CD8-positive, alpha-beta memory T cell (primary cell): ENCODE results near the gene SOX18. TPM values are rescaled to one million over a fixed set of nuclear protein-coding genes. Genes with fewer than 3 reads are reported as not detected.

ENCODE experiments used
- CTCF ChIA-PET: fragments of 350-600 bp; sonication (Branson Sonifier 250); formaldehyde crosslinking; loops from one replicate; lab custom pipeline; 2021; ENCODE audit warnings: antibody characterized with exemption; lab: Charles Lee
- POLR2A ChIA-PET: fragments of 350-600 bp; sonication (Branson Sonifier 250); formaldehyde crosslinking; loops from one replicate; lab custom pipeline; 2021; ENCODE audit warnings: antibody characterized with exemption; lab: Charles Lee
- DNase-seq, 5 donors: peaks; one replicate each; pipeline versions ENCODE4 v3.0.0 to v3.0.0-alpha.2; 2020 to 2022; ENCODE audit warnings: mixed read lengths in 1 of 5
- H3K27ac ChIP-seq: one replicate; pipeline ENCODE4 v1.7.0; 2013; ENCODE audit warnings: low read depth, mild to moderate bottlenecking, low read length, moderate library complexity
- H3K27me3 ChIP-seq: 2 replicates; pipeline ENCODE4 v1.7.0; 2013; ENCODE audit warnings: low read length, mild to moderate bottlenecking; ENCODE audit not compliant: insufficient read depth, poor library complexity, severe bottlenecking
- H3K36me3 ChIP-seq: 2 replicates; pipeline ENCODE4 v1.7.0; 2013; ENCODE audit warnings: mild to moderate bottlenecking, low read length, moderate library complexity; ENCODE audit not compliant: insufficient read depth
- H3K4me1 ChIP-seq: 2 replicates; pipeline ENCODE4 v1.7.0; 2013; ENCODE audit warnings: mild to moderate bottlenecking, low read length, moderate library complexity; ENCODE audit not compliant: insufficient read depth
- H3K4me3 ChIP-seq: 2 replicates; pipeline ENCODE4 v1.7.0; 2013; ENCODE audit warnings: mild to moderate bottlenecking, low read length
- H3K9me3 ChIP-seq: 2 replicates; pipeline ENCODE4 v1.7.0; 2013; ENCODE audit warnings: mild to moderate bottlenecking, low read length
- H3K27ac Mint-ChIP-seq, 8 donors: one replicate each; pipeline ENCODE4 v1.8.0; 2020 to 2021; ENCODE audit warnings: mixed read lengths in 8 of 8, mild to moderate bottlenecking in 6 of 8, inconsistent platforms in 3 of 8, moderate library complexity in 3 of 8
- H3K27me3 Mint-ChIP-seq, 2 donors: one replicate each; pipeline ENCODE4 v1.8.0; 2020 to 2021; ENCODE audit warnings: mixed read lengths in 2 of 2, mild to moderate bottlenecking in 1 of 2, moderate library complexity in 1 of 2
- H3K36me3 Mint-ChIP-seq, 3 donors: one replicate each; pipeline ENCODE4 v1.8.0; 2020 to 2021; ENCODE audit warnings: mixed read lengths in 3 of 3, inconsistent platforms in 1 of 3, mild to moderate bottlenecking in 1 of 3
- H3K4me1 Mint-ChIP-seq, 3 donors: one replicate each; pipeline ENCODE4 v1.8.0; 2020 to 2021; ENCODE audit warnings: mixed read lengths in 3 of 3, inconsistent platforms in 1 of 3, mild to moderate bottlenecking in 1 of 3
- H3K4me3 Mint-ChIP-seq, 7 donors: one replicate each; pipeline ENCODE4 v1.8.0; 2020 to 2021; ENCODE audit warnings: mixed read lengths in 7 of 7, mild to moderate bottlenecking in 6 of 7, moderate library complexity in 4 of 7, inconsistent platforms in 2 of 7
- H3K9me3 Mint-ChIP-seq, 5 donors: one replicate each; pipeline ENCODE4 v1.8.0; 2020 to 2022; ENCODE audit warnings: mixed read lengths in 5 of 5, mild to moderate bottlenecking in 3 of 5, moderate library complexity in 2 of 5, inconsistent platforms in 1 of 5
- polyA plus RNA-seq: library from polyadenylated mRNA; unstranded; fragments of 300-500 nt; fragmentation: Illumina TruSeq; gene quantifications from one replicate; pipeline ENCODE4 v1.2.3, GENCODE V29; 2021
- total RNA-seq, 2 experiments: library from RNA; stranded (reverse); gene quantifications; one replicate each; pipeline ENCODE4 v1.2.3, GENCODE V29; 2021

The SOX18 gene
- total and polyA plus RNA-seq, 3 experiments from 2014 or later = not detected

- Histone ChIP-seq H3K27ac (no peak overlapping the region), H3K4me3 (peak overlapping the region; percentile 46), H3K9me3 (no peaks in the 10 kb centered on the region), H3K36me3 (no peaks in the 10 kb centered on the region), H3K4me1 (peaks cover 35% of the 10 kb centered on the region), H3K27me3 (no peaks in the 10 kb centered on the region)
- POLR2A ChIA-PET = no interaction called here
- H3K4me3 Mint-ChIP-seq = peak overlapping the region in 5 of 7 donors; percentile 43 to 86 (median 80)
- H3K27ac Mint-ChIP-seq = peak overlapping the region in 1 of 8 donors; percentile 50
- CTCF ChIA-PET = interaction anchor here (3.2 to 6.5 kb wide), 2 partner anchors 62 to 78 kb away, joined by 17 to 57 read pairs; partner anchors contain the start of genes PRPF6 and SAMD10
- DNase-seq = no peak
- H3K4me1 Mint-ChIP-seq = peaks cover 17 to 65% (median 19%) of the 10 kb centered on the region in 3 donors
- no peaks in the 10 kb centered on the region for H3K9me3 Mint-ChIP-seq
- H3K27me3 Mint-ChIP-seq = peaks cover 11 to 22% of the 10 kb centered on the region in 2 donors
- no peaks in the 10 kb centered on the region for H3K36me3 Mint-ChIP-seq
These were observed 7.7 kb downstream of the SOX18 start for GRCh38 chr20:64041781-64042053.

GRCh38 chr20:64041040-64041780 is 8.2 kb downstream of the SOX18 start:
- Histone ChIP-seq H3K4me3 (peak overlapping the region; percentile 46), H3K36me3 (no peaks in the 10 kb centered on the region), H3K9me3 (no peaks in the 10 kb centered on the region), H3K27ac (no peak overlapping the region), H3K27me3 (no peaks in the 10 kb centered on the region), H3K4me1 (peaks cover 40% of the 10 kb centered on the region)
- Mint-ChIP-seq H3K9me3 (no peaks in the 10 kb centered on the region), H3K4me1 (peaks cover 16 to 67% (median 17%) of the 10 kb centered on the region in 3 donors), H3K36me3 (no peaks in the 10 kb centered on the region), H3K27me3 (peaks cover 6 to 17% of the 10 kb centered on the region in 2 donors), H3K27ac (peak overlapping the region in 2 of 8 donors; percentile 17 to 50), H3K4me3 (peak overlapping the region; percentile 43 to 86 (median 79))
- ChIA-PET POLR2A (interaction anchor here (1.0 kb wide), 1 partner anchor 62 kb away, joined by 3 read pairs; the partner anchor contains the start of gene SAMD10), CTCF (interaction anchor here (0.9 to 6.5 kb wide), 9 partner anchors 9 to 79 kb away, joined by 3 to 57 read pairs (median 28); partner anchors contain the start of genes OPRL1, PRPF6, RGS19 and SAMD10)
- DNase-seq = no peak

- Histone ChIP-seq H3K36me3 (no peaks in the 10 kb centered on the region), H3K4me3 (no peak overlapping the region), H3K27me3 (no peaks in the 10 kb centered on the region), H3K9me3 (no peaks in the 10 kb centered on the region), H3K27ac (no peak overlapping the region), H3K4me1 (peaks cover 48% of the 10 kb centered on the region)
- Mint-ChIP-seq H3K4me3 (peak overlapping the region; percentile 12 to 84 (median 67)), H3K27me3 (peaks cover 0 to 13% of the 10 kb centered on the region in 2 donors), H3K27ac (no peak overlapping the region), H3K4me1 (peaks cover 15 to 70% (median 19%) of the 10 kb centered on the region in 3 donors), H3K9me3 (no peaks in the 10 kb centered on the region), H3K36me3 (no peaks in the 10 kb centered on the region)
- ChIA-PET CTCF (interaction anchor here (0.9 to 6.5 kb wide), 15 partner anchors 9 to 80 kb away, joined by 3 to 57 read pairs (median 8); partner anchors contain the start of genes LKAAEAR1, OPRL1, PRPF6 and RGS19), POLR2A (interaction anchor here (1.0 to 1.6 kb wide), 2 partner anchors 61 to 520 kb away, joined by 3 to 4 read pairs; partner anchors contain the start of genes PPDPF and SAMD10)
- no peak for DNase-seq
These were observed 9.0 kb downstream of the SOX18 start for GRCh38 chr20:64040231-64041039.

GRCh38 chr20:64039293-64040160 is 9.9 kb downstream of the SOX18 start:
- peak overlapping the region in 2 of 8 donors; percentile 84 to 89 for H3K27ac Mint-ChIP-seq
- no peaks in the 10 kb centered on the region for H3K9me3 ChIP-seq
- H3K27me3 ChIP-seq = no peaks in the 10 kb centered on the region
- POLR2A ChIA-PET = interaction anchor here (1.0 to 1.6 kb wide), 4 partner anchors 18 to 519 kb away, joined by 3 to 6 read pairs (median 4); partner anchors contain the start of genes PPDPF and SAMD10
- H3K27ac ChIP-seq = no peak overlapping the region
- H3K4me1 ChIP-seq = peaks cover 56% of the 10 kb centered on the region
- H3K4me3 ChIP-seq = peak overlapping the region; percentile 49
- H3K4me3 Mint-ChIP-seq = peak overlapping the region; percentile 52 to 84 (median 70)
- H3K27me3 Mint-ChIP-seq = peaks cover 0 to 9% of the 10 kb centered on the region in 2 donors
- no peaks in the 10 kb centered on the region for H3K9me3 Mint-ChIP-seq
- no peak for DNase-seq
- no peaks in the 10 kb centered on the region for H3K36me3 ChIP-seq
- CTCF ChIA-PET = interaction anchor here (0.9 to 6.5 kb wide), 29 partner anchors 9 to 543 kb away, joined by 3 to 57 read pairs (median 5); partner anchors contain the start of genes LKAAEAR1, OPRL1, PRPF6 and PTK6
- H3K36me3 Mint-ChIP-seq = peaks cover 0 to 1% (median 0%) of the 10 kb centered on the region in 3 donors
- peaks cover 22 to 77% (median 28%) of the 10 kb centered on the region in 3 donors for H3K4me1 Mint-ChIP-seq

- Mint-ChIP-seq H3K27ac (peak overlapping the region in 1 of 8 donors; percentile 84), H3K4me3 (peak overlapping the region; percentile 48 to 82 (median 59)), H3K27me3 (peaks cover 0 to 6% of the 10 kb centered on the region in 2 donors), H3K36me3 (peaks cover 0 to 7% (median 0%) of the 10 kb centered on the region in 3 donors), H3K4me1 (peaks cover 24 to 78% (median 33%) of the 10 kb centered on the region in 3 donors), H3K9me3 (no peaks in the 10 kb centered on the region)
- no peaks in the 10 kb centered on the region for H3K9me3 ChIP-seq
- peaks cover 64% of the 10 kb centered on the region for H3K4me1 ChIP-seq
- DNase-seq = peak; percentile 63 to 82 (median 66)
- CTCF ChIA-PET = interaction anchor here (0.9 to 6.5 kb wide), 39 partner anchors 8 to 543 kb away, joined by 3 to 57 read pairs (median 4); partner anchors contain the start of genes LKAAEAR1, OPRL1, PRPF6 and PTK6
- no peaks in the 10 kb centered on the region for H3K36me3 ChIP-seq
- peak overlapping the region; percentile 49 for H3K4me3 ChIP-seq
- H3K27me3 ChIP-seq = no peaks in the 10 kb centered on the region
- no peak overlapping the region for H3K27ac ChIP-seq
- POLR2A ChIA-PET = interaction anchor here (0.7 to 1.6 kb wide), 7 partner anchors 16 to 518 kb away, joined by 4 to 15 read pairs (median 4); partner anchors contain the start of genes LKAAEAR1, PPDPF, PRPF6 and SAMD10
These were observed 10.7 kb downstream of the SOX18 start for GRCh38 chr20:64038565-64039292.

- Mint-ChIP-seq H3K27me3 (peaks cover 0 to 3% of the 10 kb centered on the region in 2 donors), H3K27ac (no peak overlapping the region), H3K4me1 (peaks cover 22 to 77% (median 30%) of the 10 kb centered on the region in 3 donors), H3K4me3 (peak overlapping the region in 5 of 7 donors; percentile 32 to 67 (median 64)), H3K9me3 (no peaks in the 10 kb centered on the region), H3K36me3 (peaks cover 0 to 12% (median 0%) of the 10 kb centered on the region in 3 donors)
- peaks cover 64% of the 10 kb centered on the region for H3K4me1 ChIP-seq
- no peaks in the 10 kb centered on the region for H3K9me3 ChIP-seq
- H3K36me3 ChIP-seq = no peaks in the 10 kb centered on the region
- H3K27ac ChIP-seq = no peak overlapping the region
- POLR2A ChIA-PET = interaction anchor here (0.7 to 1.6 kb wide), 6 partner anchors 15 to 82 kb away, joined by 4 to 15 read pairs (median 4); partner anchors contain the start of genes LKAAEAR1, PRPF6 and SAMD10
- DNase-seq = no peak
- CTCF ChIA-PET = interaction anchor here (0.9 to 6.5 kb wide), 32 partner anchors 9 to 542 kb away, joined by 3 to 57 read pairs (median 5); partner anchors contain the start of genes OPRL1, PRPF6, RGS19 and SAMD10
- H3K27me3 ChIP-seq = no peaks in the 10 kb centered on the region
- H3K4me3 ChIP-seq = peak overlapping the region; percentile 49
These were observed 11.2 kb downstream of the SOX18 start for GRCh38 chr20:64038224-64038564.
